HG03066 (cell line): ENCODE data around the gene RHBG.
"Not testable (repeated sequence)": the region's sequence is repeated elsewhere in the genome, so short reads cannot be mapped to it uniquely, and the experiment has no call there.

Experiments
- ATAC-seq: cut with Tn5 transposase; IDR thresholded peaks from one replicate; pipeline ENCODE4 v1.9.1; 2021; ENCODE audit warnings: low read depth; ENCODE audit not compliant: unreplicated experiment

RHBG gene

GRCh38 chr1:156359973-156360372 lies 9.0 kb upstream of the RHBG start:
- ATAC-seq: no peak

- ATAC-seq: no peak
Observed at GRCh38 chr1:156360534-156360933, 8.5 kb upstream of the RHBG start.

- no peak for ATAC-seq
Observed at GRCh38 chr1:156365754-156366153, 3.3 kb upstream of the RHBG start.

GRCh38 chr1:156366378-156367166 lies 2.4 kb upstream of the RHBG start:
- no peak for ATAC-seq

GRCh38 chr1:156367383-156368156 lies 1.4 kb upstream of the RHBG start:
- no peak for ATAC-seq

GRCh38 chr1:156368157-156368658 lies 803 bp upstream of the RHBG start:
- ATAC-seq: no peak

- not testable (repeated sequence) for ATAC-seq
Observed at GRCh38 chr1:156369685-156370286, 775 bp downstream of the RHBG start.

- no peak for ATAC-seq
Observed at GRCh38 chr1:156371553-156372264, 2.7 kb downstream of the RHBG start.

GRCh38 chr1:156372265-156372586 lies 3.2 kb downstream of the RHBG start:
- no peak for ATAC-seq

- ATAC-seq: no peak
Observed at GRCh38 chr1:156372876-156373275, 3.9 kb downstream of the RHBG start.

- no peak for ATAC-seq
Observed at GRCh38 chr1:156373546-156373945, 4.5 kb downstream of the RHBG start.

GRCh38 chr1:156376146-156376545 lies 7.1 kb downstream of the RHBG start:
- no peak for ATAC-seq

GRCh38 chr1:156376958-156377919 lies 8.2 kb downstream of the RHBG start:
- no peak for ATAC-seq

GRCh38 chr1:156378557-156378956 lies 9.5 kb downstream of the RHBG start:
- no peak for ATAC-seq

- no peak for ATAC-seq
Observed at GRCh38 chr1:156379420-156380165, 10.6 kb downstream of the RHBG start.

GRCh38 chr1:156382561-156382960 lies 13.6 kb downstream of the RHBG start:
- no peak for ATAC-seq

GRCh38 chr1:156383023-156383422 lies 14.0 kb downstream of the RHBG start:
- no peak for ATAC-seq

GRCh38 chr1:156384007-156384406 lies 15.0 kb downstream of the RHBG start:
- ATAC-seq: no peak

- no peak for ATAC-seq
Observed at GRCh38 chr1:156384658-156385057, 15.6 kb downstream of the RHBG start.
